GM12878 (cell line): Measurements from ENCODE around the gene IFT122. TPM values are rescaled to one million over a fixed set of nuclear protein-coding genes. Genes with fewer than 3 reads are reported as not detected.

Experiments used
- ATAC-seq: fragments of 200-7000 bp; cut with Tn5 transposase; 3 replicates; pipeline ENCODE4 v1.9.1; 2020; ENCODE audit warnings: mild to moderate bottlenecking, moderate library complexity
- BruUV-seq: library from RNA; stranded (reverse); fragments of 400-500 nt; replicated peaks from 2 replicates; lab custom pipeline; 2021; lab: Mats Ljungman, UMichigan
- CTCF ChIA-PET: fragments of 300-600 bp; sonication (Branson Sonifier 250); formaldehyde crosslinking; extraction: SDS; loops from one replicate; lab custom pipeline; 2021; ENCODE audit warnings: inconsistent platforms; lab: Yijun Ruan, JAX
- POLR2A ChIA-PET: fragments of 350-600 bp; formaldehyde crosslinking; extraction: SDS; loops from one replicate; lab custom pipeline; 2021; ENCODE audit warnings: inconsistent platforms; lab: Charles Lee
- RAD21 ChIA-PET: fragments of 300-600 bp; sonication (Branson Sonifier 250); formaldehyde crosslinking; loops from one replicate; lab custom pipeline; 2023; ENCODE audit warnings: antibody characterized with exemption; ENCODE audit not compliant: unreplicated experiment; lab: Charles Lee
- SMC1A ChIA-PET: fragments of 300-600 bp; sonication (Branson Sonifier 250); formaldehyde crosslinking; loops from one replicate; lab custom pipeline; 2023; ENCODE audit not compliant: unreplicated experiment, uncharacterized antibody; lab: Charles Lee
- DNase-seq: peaks from one replicate; pipeline ENCODE4 v3.0.0-alpha.2; 2011; ENCODE audit warnings: low read depth, low spot score
- FAIRE-seq: peaks from 3 replicates; lab custom pipeline; 2011; peaks lifted over from hg19 to GRCh38; lab: Jason Lieb, UNC
- H2AFZ ChIP-seq: 2 replicates; pipeline ENCODE4 v1.6.0; 2011; ENCODE audit warnings: low read depth, low read length, control low read depth; ENCODE audit not compliant: control insufficient read depth
- H3K27ac ChIP-seq: 2 replicates; pipeline ENCODE4 v1.5.1; 2011; ENCODE audit warnings: control low read depth; ENCODE audit not compliant: control insufficient read depth, insufficient read depth
- H3K27me3 ChIP-seq, 2 experiments: replicated peaks in 1 of 2; 2 replicates each; pipeline versions ENCODE4 v1.6.0 to v1.6.1; 2011; ENCODE audit warnings: low read length in 1 of 2; ENCODE audit not compliant: control insufficient read depth in 2 of 2, insufficient read depth in 2 of 2
- H3K36me3 ChIP-seq, 2 experiments: 2 replicates each; pipeline ENCODE4 v1.5.1; 2011; ENCODE audit warnings: low read length in 1 of 2; ENCODE audit not compliant: control insufficient read depth in 2 of 2, insufficient read depth in 2 of 2
- H3K4me1 ChIP-seq: 2 replicates; pipeline ENCODE4 v1.6.1; 2011; ENCODE audit warnings: mild to moderate bottlenecking, low read length, moderate library complexity, mixed read lengths; ENCODE audit not compliant: control insufficient read depth, insufficient read depth
- H3K4me2 ChIP-seq: 2 replicates; pipeline ENCODE4 v1.6.0; 2011; ENCODE audit warnings: control low read depth; ENCODE audit not compliant: control insufficient read depth, insufficient read depth
- H3K4me3 ChIP-seq: fragments of 200-600 bp; sonication (generic); 2 replicates; pipeline ENCODE4 v1.5.1; 2016
- H3K79me2 ChIP-seq: 2 replicates; pipeline ENCODE4 v1.6.0; 2011; ENCODE audit warnings: low read length; ENCODE audit not compliant: control insufficient read depth, insufficient read depth
- H3K9ac ChIP-seq: 2 replicates; pipeline ENCODE4 v1.8.0; 2011; ENCODE audit warnings: low read length, control low read depth, mixed read lengths; ENCODE audit not compliant: control insufficient read depth, insufficient read depth
- H3K9me3 ChIP-seq: replicated peaks from 3 replicates; pipeline ENCODE4 v1.5.1; 2011; ENCODE audit warnings: mild to moderate bottlenecking, low read length; ENCODE audit not compliant: control insufficient read depth, insufficient read depth
- H4K20me1 ChIP-seq: 2 replicates; pipeline ENCODE4 v1.6.0; 2011; ENCODE audit not compliant: control insufficient read depth, insufficient read depth
- BHLHE40 ChIP-seq, 2 experiments: fragments of 450-650 bp in 1 of 2; IDR thresholded peaks; 2 replicates each; pipeline ENCODE4 v1.6.1; 2011 to 2017; ENCODE audit warnings: low read depth in 2 of 2, borderline replicate concordance in 1 of 2, improper control_type of control experiment in 1 of 2, low read length in 1 of 2, mild to moderate bottlenecking in 1 of 2
- CHD1 ChIP-seq: IDR thresholded peaks from 2 replicates; pipeline ENCODE4 v1.6.1; 2012; ENCODE audit warnings: low read depth, low read length, improper control_type of control experiment
- CHD4 ChIP-seq: fragments of 200-600 bp; sonication (generic); IDR thresholded peaks from 2 replicates; pipeline ENCODE4 v1.6.1; 2016; ENCODE audit warnings: mild to moderate bottlenecking
- DPF2 ChIP-seq: fragments of 450-650 bp; IDR thresholded peaks from 2 replicates; pipeline ENCODE4 v1.6.1; 2017; ENCODE audit warnings: mild to moderate bottlenecking
- GABPA ChIP-seq: IDR thresholded peaks from 2 replicates; pipeline ENCODE4 v1.6.1; 2014; ENCODE audit warnings: antibody characterized with exemption, low read depth, mild to moderate bottlenecking, inconsistent platforms
- LARP7 ChIP-seq: fragments of 450-650 bp; IDR thresholded peaks from 2 replicates; pipeline ENCODE4 v1.6.1; 2017; ENCODE audit warnings: mild to moderate bottlenecking
- MXI1 ChIP-seq: fragments of 150-350 bp; IDR thresholded peaks from 2 replicates; pipeline ENCODE4 v1.6.1; 2011; ENCODE audit warnings: low read depth, mild to moderate bottlenecking, inconsistent platforms, low read length, improper control_type of control experiment
- POLR2AphosphoS5 ChIP-seq: IDR thresholded peaks from 2 replicates; pipeline ENCODE4 v1.6.1; 2011; ENCODE audit warnings: mild to moderate bottlenecking, low read length, inconsistent platforms
- SUPT20H ChIP-seq: IDR thresholded peaks from 2 replicates; pipeline ENCODE4 v1.6.1; 2011; ENCODE audit warnings: low read depth, mild to moderate bottlenecking, low read length, moderate library complexity, borderline replicate concordance; ENCODE audit not compliant: control insufficient read depth
- ZNF207 ChIP-seq: fragments of 450-650 bp; IDR thresholded peaks from 2 replicates; pipeline ENCODE4 v1.6.1; 2014; ENCODE audit warnings: antibody characterized with exemption, mild to moderate bottlenecking, borderline replicate concordance
- ZNF24 ChIP-seq: fragments of 450-650 bp; IDR thresholded peaks from 2 replicates; pipeline ENCODE4 v1.6.1; 2017; ENCODE audit warnings: antibody characterized with exemption, mild to moderate bottlenecking
- WGBS: methylation state at CpG from one replicate; pipeline ENCODE4 v1.1.6; 2016; ENCODE audit warnings: low lambda C conversion rate; ENCODE audit not compliant: insufficient replicate concordance, insufficient coverage; ENCODE audit errors: missing lambda C conversion rate; 5-methylcytosine and 5-hydroxymethylcytosine counted together
- in situ Hi-C: fragments of 300-500 bp; cut with MboI; formaldehyde crosslinking; loops from 9 replicates; pipeline ENCODE4 v1.14.3; 2018; ENCODE audit warnings: mixed read lengths
- intact Hi-C: fragments of 100-400 bp; cut with micrococcal nuclease; formaldehyde crosslinking; loops from one replicate; pipeline ENCODE4 v1.14.2; 2022; ENCODE audit not compliant: unreplicated experiment
- polyA plus RNA-seq, 11 experiments: library from polyadenylated mRNA; depleted of rRNA in 4 of 11; unstranded in 6 of 11; stranded (reverse) in 5 of 11; fragments of >200 nt; fragmentation: Nextera tagmentation in 4 of 11; fragmentation: Illumina TruSeq in 1 of 11; extraction: Ambion mirVana in 4 of 11; extraction: Trizol in 1 of 11; gene quantifications; 1 replicate in 1 of 11; 2 replicates in 10 of 11; pipeline versions ENCODE4 v1.2.1 to v1.2.3, GENCODE V29; 2011 to 2016; ENCODE audit warnings: inconsistent platforms in 2 of 11, missing spikeins in 2 of 11, low read depth in 1 of 11
- total RNA-seq, 4 experiments: library from RNA; depleted of rRNA in 3 of 4; stranded (reverse); fragments of >200 nt in 3 of 4; fragmentation: Illumina TruSeq in 1 of 4; extraction: Trizol in 1 of 4; gene quantifications; 2 replicates each; pipeline versions ENCODE4 v1.2.1 to v1.2.3, GENCODE V29; 2013 to 2021
- TF ChIP-seq, protein P1 (sequence below): IDR thresholded peaks from 2 replicates; pipeline ENCODE4 v1.6.1; 2012; ENCODE audit warnings: low read depth, low read length, improper control_type of control experiment
- TF ChIP-seq, protein P2 (sequence below): fragments of 450-650 bp; IDR thresholded peaks from 2 replicates; pipeline ENCODE4 v1.6.1; 2014; ENCODE audit warnings: mild to moderate bottlenecking
- TF ChIP-seq, protein P3 (sequence below): fragments of 450-650 bp; formaldehyde crosslinking; IDR thresholded peaks from 2 replicates; pipeline ENCODE4 v1.5.0; 2022; ENCODE audit warnings: mild to moderate bottlenecking, missing genetic modification characterization
- TF ChIP-seq, protein P4 (sequence below): IDR thresholded peaks from 2 replicates; pipeline ENCODE4 v1.6.1; 2011; ENCODE audit warnings: borderline replicate concordance, low read depth, mild to moderate bottlenecking, moderate library complexity, low read length; ENCODE audit not compliant: insufficient read depth, poor library complexity, severe bottlenecking
- TF ChIP-seq, protein P5 (sequence below): IDR thresholded peaks from 2 replicates; pipeline ENCODE4 v1.6.1; 2012; ENCODE audit warnings: mild to moderate bottlenecking, low read depth, low read length

IFT122 gene
- total and polyA plus RNA-seq, 10 of the 15 experiments (the other 5 are each of a cell fraction or from before 2014, with no cell fraction given): 1.8 to 19.2 (median 8.4) TPM

DNA sequence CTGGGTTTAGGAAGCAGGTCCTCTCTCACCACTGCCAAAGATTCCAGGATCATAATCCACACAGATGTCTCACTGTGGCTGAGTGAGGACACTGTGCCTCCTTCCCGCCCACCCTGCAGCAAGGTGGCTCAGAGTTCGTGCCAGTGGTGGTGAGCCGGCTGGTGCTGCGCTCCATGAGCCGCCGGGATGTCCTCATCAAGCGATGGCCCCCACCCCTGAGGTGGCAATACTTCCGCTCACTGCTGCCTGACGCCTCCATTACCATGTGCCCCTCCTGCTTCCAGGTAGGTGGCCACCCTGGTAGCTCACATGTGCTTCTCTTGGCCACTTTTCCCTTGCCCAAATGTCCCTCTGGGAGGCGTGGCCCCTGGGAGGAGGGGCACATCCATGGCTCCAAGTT is 79.4 kb downstream of the IFT122 start:
- 66% methylated on average over 10 of the region's 10 CpGs for WGBS
- CTCF ChIA-PET: no interaction called here
- no peak overlapping the region for H2AFZ ChIP-seq
- no TSS peak for BruUV-seq
- H3K4me2 ChIP-seq: no peak overlapping the region
- H3K4me1 ChIP-seq: no peaks in the 10 kb centered on the region
- no peaks in the 10 kb centered on the region for H3K27me3 ChIP-seq
- H3K9me3 ChIP-seq: no peaks in the 10 kb centered on the region
- TF ChIP-seq, protein P1, sequence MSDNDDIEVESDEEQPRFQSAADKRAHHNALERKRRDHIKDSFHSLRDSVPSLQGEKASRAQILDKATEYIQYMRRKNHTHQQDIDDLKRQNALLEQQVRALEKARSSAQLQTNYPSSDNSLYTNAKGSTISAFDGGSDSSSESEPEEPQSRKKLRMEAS: no peak
- no peak for TF ChIP-seq SUPT20H
- TF ChIP-seq ZNF24: no peak
- no peak for TF ChIP-seq CHD1
- TF ChIP-seq CHD4: no peak
- TF ChIP-seq POLR2AphosphoS5: no peak
- TF ChIP-seq, protein P2, sequence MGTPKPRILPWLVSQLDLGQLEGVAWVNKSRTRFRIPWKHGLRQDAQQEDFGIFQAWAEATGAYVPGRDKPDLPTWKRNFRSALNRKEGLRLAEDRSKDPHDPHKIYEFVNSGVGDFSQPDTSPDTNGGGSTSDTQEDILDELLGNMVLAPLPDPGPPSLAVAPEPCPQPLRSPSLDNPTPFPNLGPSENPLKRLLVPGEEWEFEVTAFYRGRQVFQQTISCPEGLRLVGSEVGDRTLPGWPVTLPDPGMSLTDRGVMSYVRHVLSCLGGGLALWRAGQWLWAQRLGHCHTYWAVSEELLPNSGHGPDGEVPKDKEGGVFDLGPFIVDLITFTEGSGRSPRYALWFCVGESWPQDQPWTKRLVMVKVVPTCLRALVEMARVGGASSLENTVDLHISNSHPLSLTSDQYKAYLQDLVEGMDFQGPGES: no peak
- no peak for TF ChIP-seq GABPA
- TF ChIP-seq, protein P3, sequence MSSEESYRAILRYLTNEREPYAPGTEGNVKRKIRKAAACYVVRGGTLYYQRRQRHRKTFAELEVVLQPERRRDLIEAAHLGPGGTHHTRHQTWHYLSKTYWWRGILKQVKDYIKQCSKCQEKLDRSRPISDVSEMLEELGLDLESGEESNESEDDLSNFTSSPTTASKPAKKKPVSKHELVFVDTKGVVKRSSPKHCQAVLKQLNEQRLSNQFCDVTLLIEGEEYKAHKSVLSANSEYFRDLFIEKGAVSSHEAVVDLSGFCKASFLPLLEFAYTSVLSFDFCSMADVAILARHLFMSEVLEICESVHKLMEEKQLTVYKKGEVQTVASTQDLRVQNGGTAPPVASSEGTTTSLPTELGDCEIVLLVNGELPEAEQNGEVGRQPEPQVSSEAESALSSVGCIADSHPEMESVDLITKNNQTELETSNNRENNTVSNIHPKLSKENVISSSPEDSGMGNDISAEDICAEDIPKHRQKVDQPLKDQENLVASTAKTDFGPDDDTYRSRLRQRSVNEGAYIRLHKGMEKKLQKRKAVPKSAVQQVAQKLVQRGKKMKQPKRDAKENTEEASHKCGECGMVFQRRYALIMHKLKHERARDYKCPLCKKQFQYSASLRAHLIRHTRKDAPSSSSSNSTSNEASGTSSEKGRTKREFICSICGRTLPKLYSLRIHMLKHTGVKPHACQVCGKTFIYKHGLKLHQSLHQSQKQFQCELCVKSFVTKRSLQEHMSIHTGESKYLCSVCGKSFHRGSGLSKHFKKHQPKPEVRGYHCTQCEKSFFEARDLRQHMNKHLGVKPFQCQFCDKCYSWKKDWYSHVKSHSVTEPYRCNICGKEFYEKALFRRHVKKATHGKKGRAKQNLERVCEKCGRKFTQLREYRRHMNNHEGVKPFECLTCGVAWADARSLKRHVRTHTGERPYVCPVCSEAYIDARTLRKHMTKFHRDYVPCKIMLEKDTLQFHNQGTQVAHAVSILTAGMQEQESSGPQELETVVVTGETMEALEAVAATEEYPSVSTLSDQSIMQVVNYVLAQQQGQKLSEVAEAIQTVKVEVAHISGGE (CRISPR knock-in tag): no peak
- TF ChIP-seq, protein P4, sequence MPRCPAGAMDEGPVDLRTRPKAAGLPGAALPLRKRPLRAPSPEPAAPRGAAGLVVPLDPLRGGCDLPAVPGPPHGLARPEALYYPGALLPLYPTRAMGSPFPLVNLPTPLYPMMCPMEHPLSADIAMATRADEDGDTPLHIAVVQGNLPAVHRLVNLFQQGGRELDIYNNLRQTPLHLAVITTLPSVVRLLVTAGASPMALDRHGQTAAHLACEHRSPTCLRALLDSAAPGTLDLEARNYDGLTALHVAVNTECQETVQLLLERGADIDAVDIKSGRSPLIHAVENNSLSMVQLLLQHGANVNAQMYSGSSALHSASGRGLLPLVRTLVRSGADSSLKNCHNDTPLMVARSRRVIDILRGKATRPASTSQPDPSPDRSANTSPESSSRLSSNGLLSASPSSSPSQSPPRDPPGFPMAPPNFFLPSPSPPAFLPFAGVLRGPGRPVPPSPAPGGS: no peak
- no peak for TF ChIP-seq MXI1
- TF ChIP-seq ZNF207: no peak
- TF ChIP-seq BHLHE40 (IDR thresholded peaks at IDR 0.05; ENCODE audit: borderline replicate concordance in 1 of 2, low read depth in 2 of 2, low read length in 1 of 2): no peak
- TF ChIP-seq DPF2: no peak
- no peak for TF ChIP-seq LARP7
- TF ChIP-seq, protein P5, sequence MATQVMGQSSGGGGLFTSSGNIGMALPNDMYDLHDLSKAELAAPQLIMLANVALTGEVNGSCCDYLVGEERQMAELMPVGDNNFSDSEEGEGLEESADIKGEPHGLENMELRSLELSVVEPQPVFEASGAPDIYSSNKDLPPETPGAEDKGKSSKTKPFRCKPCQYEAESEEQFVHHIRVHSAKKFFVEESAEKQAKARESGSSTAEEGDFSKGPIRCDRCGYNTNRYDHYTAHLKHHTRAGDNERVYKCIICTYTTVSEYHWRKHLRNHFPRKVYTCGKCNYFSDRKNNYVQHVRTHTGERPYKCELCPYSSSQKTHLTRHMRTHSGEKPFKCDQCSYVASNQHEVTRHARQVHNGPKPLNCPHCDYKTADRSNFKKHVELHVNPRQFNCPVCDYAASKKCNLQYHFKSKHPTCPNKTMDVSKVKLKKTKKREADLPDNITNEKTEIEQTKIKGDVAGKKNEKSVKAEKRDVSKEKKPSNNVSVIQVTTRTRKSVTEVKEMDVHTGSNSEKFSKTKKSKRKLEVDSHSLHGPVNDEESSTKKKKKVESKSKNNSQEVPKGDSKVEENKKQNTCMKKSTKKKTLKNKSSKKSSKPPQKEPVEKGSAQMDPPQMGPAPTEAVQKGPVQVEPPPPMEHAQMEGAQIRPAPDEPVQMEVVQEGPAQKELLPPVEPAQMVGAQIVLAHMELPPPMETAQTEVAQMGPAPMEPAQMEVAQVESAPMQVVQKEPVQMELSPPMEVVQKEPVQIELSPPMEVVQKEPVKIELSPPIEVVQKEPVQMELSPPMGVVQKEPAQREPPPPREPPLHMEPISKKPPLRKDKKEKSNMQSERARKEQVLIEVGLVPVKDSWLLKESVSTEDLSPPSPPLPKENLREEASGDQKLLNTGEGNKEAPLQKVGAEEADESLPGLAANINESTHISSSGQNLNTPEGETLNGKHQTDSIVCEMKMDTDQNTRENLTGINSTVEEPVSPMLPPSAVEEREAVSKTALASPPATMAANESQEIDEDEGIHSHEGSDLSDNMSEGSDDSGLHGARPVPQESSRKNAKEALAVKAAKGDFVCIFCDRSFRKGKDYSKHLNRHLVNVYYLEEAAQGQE: no peak
- TF ChIP-seq, all 136 proteins: peak for 0
- in situ Hi-C loops (no loop called here), intact Hi-C loops (no loop called here)
- ATAC-seq (no peak), FAIRE-seq (no peak), DNase-seq (no peak)
- RAD21 ChIA-PET: no interaction called here
- SMC1A ChIA-PET: no interaction called here
- Histone ChIP-seq H3K27ac (no peak overlapping the region), H3K9ac (no peak overlapping the region), H3K79me2 (no peaks in the 10 kb centered on the region), H3K4me3 (no peak overlapping the region), H3K36me3 (no peaks in the 10 kb centered on the region; a peak in 1 of 4 replicates), H4K20me1 (no peaks in the 10 kb centered on the region)
- POLR2A ChIA-PET: no interaction called here
